ENCODE measurements around the gene SORD. TPM values are rescaled to one million over a fixed set of nuclear protein-coding genes. Genes with fewer than 3 reads are reported as not detected.
"Not testable (repeated sequence)": the region's sequence is repeated elsewhere in the genome, so short reads cannot be mapped to it uniquely, and the experiment has no call there.

The SORD gene
- total and polyA plus RNA-seq, 2 donors (not counting 3 experiments of a cell fraction or from before 2014, with no cell fraction given) = 16.6 to 31.8 TPM

- POLR2A ChIA-PET = interaction anchor here (0.6 kb wide), 1 partner anchor 50 kb away, joined by 3 read pairs; no protein-coding TSS in a partner anchor
- DNase-seq (ENCODE audit: low read depth, low spot score); H3K27ac ChIP-seq (ENCODE audit: insufficient read depth, low read depth, low read length); H2AFZ ChIP-seq (ENCODE audit: low read depth, low read length); H3K9ac ChIP-seq (replicated peaks; ENCODE audit: extremely low read depth, insufficient read depth, low read length); H4K20me1 ChIP-seq (replicated peaks; ENCODE audit: control insufficient read depth, extremely low read depth, insufficient read depth, low read length); H3K4me1 ChIP-seq (ENCODE audit: control insufficient read depth, extremely low read depth, insufficient read depth, low read length); FAIRE-seq; H3K9me3 ChIP-seq (replicated peaks; ENCODE audit: control insufficient read depth, insufficient read depth, low read length); intact Hi-C loops (cut with micrococcal nuclease); H3K9me1 ChIP-seq (replicated peaks; ENCODE audit: control insufficient read depth, extremely low read depth, insufficient read depth, low read length); H3K79me2 ChIP-seq (ENCODE audit: control insufficient read depth, insufficient read depth, low read length); H3K27me3 ChIP-seq (ENCODE audit: control insufficient read depth in 2 of 2, insufficient read depth in 2 of 2, low read length in 2 of 2); H3K36me3 ChIP-seq (ENCODE audit: control insufficient read depth in 2 of 2, extremely low read depth in 1 of 2, insufficient read depth in 2 of 2, low read length in 2 of 2); BruUV-seq (replicated peaks); H3K4me2 ChIP-seq (ENCODE audit: insufficient read depth, low read length); H3K4me3 ChIP-seq (replicated peaks in 1 of 3; ENCODE audit: insufficient read depth in 1 of 3, low read depth in 1 of 3, low read length in 3 of 3); CTCF ChIA-PET; dilution Hi-C loops (cut with MboI; ENCODE audit: extremely low pct_ligation_motif_present, low sequenced_read_pairs): not testable (repeated sequence)
These were observed 18.5 kb downstream of the SORD start for GRCh38 chr15:45041538-45041937.

GRCh38 chr15:45042859-45043258, 19.9 kb downstream of the SORD start:
- H3K9ac ChIP-seq (replicated peaks; ENCODE audit: extremely low read depth, insufficient read depth, low read length); POLR2A ChIA-PET; H3K4me3 ChIP-seq (replicated peaks in 1 of 3; ENCODE audit: insufficient read depth in 1 of 3, low read depth in 1 of 3, low read length in 3 of 3); H3K9me1 ChIP-seq (replicated peaks; ENCODE audit: control insufficient read depth, extremely low read depth, insufficient read depth, low read length); H4K20me1 ChIP-seq (replicated peaks; ENCODE audit: control insufficient read depth, extremely low read depth, insufficient read depth, low read length); H3K36me3 ChIP-seq (ENCODE audit: control insufficient read depth in 2 of 2, extremely low read depth in 1 of 2, insufficient read depth in 2 of 2, low read length in 2 of 2); H2AFZ ChIP-seq (ENCODE audit: low read depth, low read length); intact Hi-C loops (cut with micrococcal nuclease); DNase-seq (ENCODE audit: low read depth, low spot score); H3K79me2 ChIP-seq (ENCODE audit: control insufficient read depth, insufficient read depth, low read length); H3K4me1 ChIP-seq (ENCODE audit: control insufficient read depth, extremely low read depth, insufficient read depth, low read length); H3K27ac ChIP-seq (ENCODE audit: insufficient read depth, low read depth, low read length); H3K9me3 ChIP-seq (replicated peaks; ENCODE audit: control insufficient read depth, insufficient read depth, low read length); FAIRE-seq; dilution Hi-C loops (cut with MboI; ENCODE audit: extremely low pct_ligation_motif_present, low sequenced_read_pairs); CTCF ChIA-PET; BruUV-seq (replicated peaks); H3K4me2 ChIP-seq (ENCODE audit: insufficient read depth, low read length); H3K27me3 ChIP-seq (ENCODE audit: control insufficient read depth in 2 of 2, insufficient read depth in 2 of 2, low read length in 2 of 2): not testable (repeated sequence)

- CTCF ChIA-PET = not testable (repeated sequence)
These were observed 21.3 kb downstream of the SORD start for GRCh38 chr15:45044270-45044669.

GRCh38 chr15:45048449-45048793, 25.4 kb downstream of the SORD start:
- H3K9me1 ChIP-seq (replicated peaks; ENCODE audit: control insufficient read depth, extremely low read depth, insufficient read depth, low read length); H3K79me2 ChIP-seq (ENCODE audit: control insufficient read depth, insufficient read depth, low read length); H3K27me3 ChIP-seq (ENCODE audit: control insufficient read depth in 2 of 2, insufficient read depth in 2 of 2, low read length in 2 of 2); H4K20me1 ChIP-seq (replicated peaks; ENCODE audit: control insufficient read depth, extremely low read depth, insufficient read depth, low read length); H3K4me3 ChIP-seq (replicated peaks in 1 of 3; ENCODE audit: insufficient read depth in 1 of 3, low read depth in 1 of 3, low read length in 3 of 3); POLR2A ChIA-PET; BruUV-seq (replicated peaks); H3K4me2 ChIP-seq (ENCODE audit: insufficient read depth, low read length); FAIRE-seq; H3K9me3 ChIP-seq (replicated peaks; ENCODE audit: control insufficient read depth, insufficient read depth, low read length); H3K9ac ChIP-seq (replicated peaks; ENCODE audit: extremely low read depth, insufficient read depth, low read length); H3K4me1 ChIP-seq (ENCODE audit: control insufficient read depth, extremely low read depth, insufficient read depth, low read length); dilution Hi-C loops (cut with MboI; ENCODE audit: extremely low pct_ligation_motif_present, low sequenced_read_pairs); intact Hi-C loops (cut with micrococcal nuclease); H2AFZ ChIP-seq (ENCODE audit: low read depth, low read length); DNase-seq (ENCODE audit: low read depth, low spot score); H3K36me3 ChIP-seq (ENCODE audit: control insufficient read depth in 2 of 2, extremely low read depth in 1 of 2, insufficient read depth in 2 of 2, low read length in 2 of 2); H3K27ac ChIP-seq (ENCODE audit: insufficient read depth, low read depth, low read length): not testable (repeated sequence)
- CTCF ChIA-PET = interaction anchor here (0.7 kb wide), 1 partner anchor 11 kb away, joined by 3 read pairs; no protein-coding TSS in a partner anchor

More at GRCh38 chr15:45044270-45044669, 21.3 kb downstream of the SORD start:
- H3K9me3 ChIP-seq (replicated peaks; ENCODE audit: control insufficient read depth, insufficient read depth, low read length); dilution Hi-C loops (cut with MboI; ENCODE audit: extremely low pct_ligation_motif_present, low sequenced_read_pairs); H3K4me2 ChIP-seq (ENCODE audit: insufficient read depth, low read length); intact Hi-C loops (cut with micrococcal nuclease); H3K9ac ChIP-seq (replicated peaks; ENCODE audit: extremely low read depth, insufficient read depth, low read length); FAIRE-seq; POLR2A ChIA-PET; H3K27me3 ChIP-seq (ENCODE audit: control insufficient read depth in 2 of 2, insufficient read depth in 2 of 2, low read length in 2 of 2); H3K4me1 ChIP-seq (ENCODE audit: control insufficient read depth, extremely low read depth, insufficient read depth, low read length); DNase-seq (ENCODE audit: low read depth, low spot score); BruUV-seq (replicated peaks); H3K27ac ChIP-seq (ENCODE audit: insufficient read depth, low read depth, low read length); H3K9me1 ChIP-seq (replicated peaks; ENCODE audit: control insufficient read depth, extremely low read depth, insufficient read depth, low read length); H3K79me2 ChIP-seq (ENCODE audit: control insufficient read depth, insufficient read depth, low read length); H2AFZ ChIP-seq (ENCODE audit: low read depth, low read length); H3K36me3 ChIP-seq (ENCODE audit: control insufficient read depth in 2 of 2, extremely low read depth in 1 of 2, insufficient read depth in 2 of 2, low read length in 2 of 2); H3K4me3 ChIP-seq (replicated peaks in 1 of 3; ENCODE audit: insufficient read depth in 1 of 3, low read depth in 1 of 3, low read length in 3 of 3); H4K20me1 ChIP-seq (replicated peaks; ENCODE audit: control insufficient read depth, extremely low read depth, insufficient read depth, low read length): not testable (repeated sequence)

All from endothelial cell of umbilical vein (primary cell).